Fibroblast of lung (primary cell): Measurements from ENCODE around the gene CST4. TPM values are rescaled to one million over a fixed set of nuclear protein-coding genes. Genes with fewer than 3 reads are reported as not detected.
A peak's percentile ranks its signal among the peaks of the same experiment; 100 is the strongest.
"Not testable (repeated sequence)": the region's sequence is repeated elsewhere in the genome, so short reads cannot be mapped to it uniquely, and the experiment has no call there.

Experiments
- DNase-seq, 2 donors: peaks; one replicate each; pipeline versions ENCODE4 v3.0.0 to v3.0.0-alpha.2; 2010; ENCODE audit warnings: low read depth in 2 of 2
- H2AFZ ChIP-seq: 2 replicates; pipeline ENCODE4 v1.5.1; 2012; ENCODE audit warnings: low read length, control low read depth, inconsistent platforms
- H3K27ac ChIP-seq: 2 replicates; pipeline ENCODE4 v1.5.1; 2011; ENCODE audit warnings: low read length, control low read depth; ENCODE audit not compliant: insufficient read depth
- H3K27me3 ChIP-seq: 2 replicates; pipeline ENCODE4 v1.5.1; 2011; ENCODE audit warnings: mild to moderate bottlenecking, low read length; ENCODE audit not compliant: control insufficient read depth, insufficient read depth
- H3K36me3 ChIP-seq: 2 replicates; pipeline ENCODE4 v1.5.1; 2011; ENCODE audit warnings: low read length; ENCODE audit not compliant: control insufficient read depth, insufficient read depth
- H3K4me1 ChIP-seq: 2 replicates; pipeline ENCODE4 v1.5.1; 2011; ENCODE audit warnings: low read length; ENCODE audit not compliant: control insufficient read depth, insufficient read depth; ENCODE audit errors: extremely low read depth
- H3K4me2 ChIP-seq: 2 replicates; pipeline ENCODE4 v1.5.1; 2011; ENCODE audit warnings: low read length, control low read depth; ENCODE audit not compliant: insufficient read depth; ENCODE audit errors: extremely low read depth
- H3K4me3 ChIP-seq, 4 experiments: fragments of 200-600 bp in 1 of 4; sonication (generic) in 1 of 4; replicated peaks in 1 of 4; 2 replicates each; pipeline ENCODE4 v1.5.1; 2011 to 2016; ENCODE audit warnings: low read length in 4 of 4, low read depth in 3 of 4, mild to moderate bottlenecking in 3 of 4, control low read depth in 2 of 4, inconsistent platforms in 1 of 4, mixed read lengths in 1 of 4; ENCODE audit not compliant: insufficient read depth in 1 of 4; ENCODE audit errors: control extremely low read depth in 1 of 4
- H3K79me2 ChIP-seq: 2 replicates; pipeline ENCODE4 v1.5.1; 2012; ENCODE audit warnings: mild to moderate bottlenecking, low read length, inconsistent platforms; ENCODE audit not compliant: control insufficient read depth, insufficient read depth
- H3K9ac ChIP-seq: 2 replicates; pipeline ENCODE4 v1.5.1; 2011; ENCODE audit warnings: mild to moderate bottlenecking, low read length, control low read depth; ENCODE audit not compliant: insufficient read depth
- H3K9me3 ChIP-seq: 2 replicates; pipeline ENCODE4 v1.5.1; 2012; ENCODE audit warnings: low read depth, low read length; ENCODE audit not compliant: control insufficient read depth, insufficient read depth
- H4K20me1 ChIP-seq: 2 replicates; pipeline ENCODE4 v1.5.1; 2011; ENCODE audit warnings: low read length; ENCODE audit not compliant: control insufficient read depth, insufficient read depth; ENCODE audit errors: extremely low read depth
- CTCF ChIP-seq, 2 donors: IDR thresholded peaks in 1 of 2; conservative IDR thresholded peaks in 1 of 2; 1 replicate in 1 of 2; 2 replicates in 1 of 2; pipeline ENCODE4 v1.5.1; 2011 to 2012; ENCODE audit warnings: low read length in 2 of 2, control low read depth in 1 of 2, inconsistent platforms in 1 of 2, low read depth in 1 of 2, mild to moderate bottlenecking in 1 of 2
- EZH2 ChIP-seq: IDR thresholded peaks from 2 replicates; pipeline ENCODE4 v1.5.1; 2012; ENCODE audit warnings: low read length, control low read depth, mild to moderate bottlenecking; ENCODE audit errors: missing control alignments
- polyA plus RNA-seq, 2 donors: library from polyadenylated mRNA; depleted of rRNA in 1 of 2; stranded (reverse) in 1 of 2; unstranded in 1 of 2; fragments of >200 nt; gene quantifications; 2 replicates each; pipeline ENCODE4 v1.2.1, GENCODE V29; 2011 to 2012; ENCODE audit warnings: missing spikeins in 1 of 2
- total RNA-seq: library from RNA; depleted of rRNA; stranded (reverse); fragments of >200 nt; gene quantifications from 2 replicates; pipeline ENCODE4 v1.2.1, GENCODE V29; 2014

CST4 gene
- total and polyA plus RNA-seq, 2 donors (not counting 1 experiment from before 2014, with no cell fraction given): 0.16 to 0.17 TPM

- no peak for DNase-seq
- Histone ChIP-seq H3K36me3 (no peaks in the 10 kb centered on the region), H2AFZ (no peak overlapping the region)
These were observed 38.2 kb upstream of the CST4 start for GRCh38 chr20:23727016-23727415.

GRCh38 chr20:23725102-23725501, 36.3 kb upstream of the CST4 start:
- H3K27ac ChIP-seq: no peak overlapping the region
- no peak overlapping the region for H3K4me3 ChIP-seq
- no peaks in the 10 kb centered on the region for H3K79me2 ChIP-seq
- H4K20me1 ChIP-seq: no peaks in the 10 kb centered on the region
- no peak overlapping the region for H2AFZ ChIP-seq
- no peaks in the 10 kb centered on the region for H3K4me1 ChIP-seq
- TF ChIP-seq CTCF (conservative IDR thresholded peaks at IDR 0.05 in 1 of 2, IDR thresholded peaks at IDR 0.05 in 1 of 2; ENCODE audit: low read depth in 1 of 2, low read length in 2 of 2) (no peak), EZH2 (no peak)
- H3K27me3 ChIP-seq: no peaks in the 10 kb centered on the region
- H3K36me3 ChIP-seq: no peaks in the 10 kb centered on the region
- no peak overlapping the region for H3K9ac ChIP-seq
- no peak for DNase-seq
- no peak overlapping the region for H3K4me2 ChIP-seq
- H3K9me3 ChIP-seq: no peaks in the 10 kb centered on the region

More at GRCh38 chr20:23727016-23727415, 38.2 kb upstream of the CST4 start:
- Histone ChIP-seq H3K79me2 (no peaks in the 10 kb centered on the region), H3K9me3 (no peaks in the 10 kb centered on the region), H3K4me1 (no peaks in the 10 kb centered on the region), H4K20me1 (no peaks in the 10 kb centered on the region), H3K4me3 (no peak overlapping the region), H3K4me2 (no peak overlapping the region), H3K9ac (no peak overlapping the region), H3K27me3 (no peaks in the 10 kb centered on the region), H3K27ac (no peak overlapping the region)
- TF ChIP-seq EZH2: no peak
- TF ChIP-seq CTCF (conservative IDR thresholded peaks at IDR 0.05 in 1 of 2, IDR thresholded peaks at IDR 0.05 in 1 of 2; ENCODE audit: low read depth in 1 of 2, low read length in 2 of 2): no peak

- not testable (repeated sequence) for H3K4me2 ChIP-seq, H3K9me3 ChIP-seq, H3K4me1 ChIP-seq, H3K27me3 ChIP-seq, H4K20me1 ChIP-seq, H3K4me3 ChIP-seq, H3K27ac ChIP-seq, H3K79me2 ChIP-seq, H3K9ac ChIP-seq, H3K36me3 ChIP-seq, H2AFZ ChIP-seq
- peak; percentile 52 for TF ChIP-seq CTCF (conservative IDR thresholded peaks at IDR 0.05 in 1 of 2, IDR thresholded peaks at IDR 0.05 in 1 of 2; ENCODE audit: low read depth in 1 of 2, low read length in 2 of 2)
- peak in 1 of 2 donors; percentile 20 for DNase-seq
These were observed 34.9 kb upstream of the CST4 start for GRCh38 chr20:23723659-23724307.

- H3K27me3 ChIP-seq, H3K79me2 ChIP-seq, H3K36me3 ChIP-seq, H3K9ac ChIP-seq, H4K20me1 ChIP-seq, H2AFZ ChIP-seq, H3K4me2 ChIP-seq, H3K9me3 ChIP-seq, H3K4me1 ChIP-seq, H3K4me3 ChIP-seq, H3K27ac ChIP-seq, DNase-seq: not testable (repeated sequence)
These were observed 34.0 kb upstream of the CST4 start for GRCh38 chr20:23722851-23723250.
